Skin of body (tissue), 2 donors: Measurements from ENCODE around the gene C4orf50. TPM values are rescaled to one million over a fixed set of nuclear protein-coding genes. Genes with fewer than 3 reads are reported as not detected.

Experiments
- DNase-seq: peaks from one replicate; lab custom pipeline; 2025; lab: John Stamatoyannopoulos, UW
- total RNA-seq: library from RNA; depleted of rRNA; stranded (reverse); fragments of >200 nt; gene quantifications from one replicate; pipeline ENCODE4 v1.2.3, GENCODE V29; 2014

The C4orf50 gene
- total RNA-seq, 1 donor from 2014 or later, result 0.10 TPM

- no peak for DNase-seq
Measured at GRCh38 chr4:5945936-5946335, 72.3 kb downstream of the C4orf50 start.

DNA sequence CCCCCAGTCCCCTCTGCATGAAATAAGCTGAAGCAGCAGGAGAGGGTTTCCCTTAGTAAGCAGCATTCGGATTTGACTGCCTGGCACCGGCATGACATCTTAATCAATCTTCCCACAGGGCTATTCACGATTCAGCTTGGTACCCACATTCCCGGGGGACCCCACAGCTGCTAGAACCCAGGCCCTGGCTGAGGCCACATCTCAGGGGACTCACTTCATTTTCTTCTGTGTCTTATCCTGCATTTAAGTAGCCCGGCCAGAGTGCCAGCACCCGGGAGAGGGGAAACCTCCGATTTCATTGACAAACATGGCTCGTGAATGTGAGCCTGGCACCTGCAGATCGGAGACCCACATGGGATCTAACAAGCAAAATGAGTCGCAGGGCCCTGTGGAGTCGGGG is 73.1 kb downstream of the C4orf50 start:
- DNase-seq, result no peak

DNA sequence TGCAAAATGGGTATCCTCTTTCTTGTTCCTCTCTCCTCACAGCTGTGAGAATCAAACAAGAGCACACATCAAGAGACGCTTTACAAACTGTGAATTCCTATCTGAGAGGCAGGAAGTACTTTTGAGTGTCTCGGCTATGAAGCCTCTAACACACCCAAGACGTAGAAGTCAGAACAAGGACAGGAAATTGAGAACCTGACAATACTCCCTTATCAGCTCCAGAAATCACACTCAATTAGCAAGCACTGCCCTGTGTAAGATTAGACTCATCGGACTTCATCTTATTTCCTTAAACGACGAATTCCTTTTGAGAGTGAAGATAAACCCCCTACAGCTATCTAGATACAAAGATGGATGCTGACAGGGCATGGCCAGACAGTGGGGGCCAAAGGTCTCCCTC is 74.7 kb downstream of the C4orf50 start:
- no peak for DNase-seq

- no peak for DNase-seq
Measured at GRCh38 chr4:5942947-5943346, 75.3 kb downstream of the C4orf50 start.

GRCh38 chr4:5941601-5942000 is 76.6 kb downstream of the C4orf50 start:
- DNase-seq, result no peak

DNA sequence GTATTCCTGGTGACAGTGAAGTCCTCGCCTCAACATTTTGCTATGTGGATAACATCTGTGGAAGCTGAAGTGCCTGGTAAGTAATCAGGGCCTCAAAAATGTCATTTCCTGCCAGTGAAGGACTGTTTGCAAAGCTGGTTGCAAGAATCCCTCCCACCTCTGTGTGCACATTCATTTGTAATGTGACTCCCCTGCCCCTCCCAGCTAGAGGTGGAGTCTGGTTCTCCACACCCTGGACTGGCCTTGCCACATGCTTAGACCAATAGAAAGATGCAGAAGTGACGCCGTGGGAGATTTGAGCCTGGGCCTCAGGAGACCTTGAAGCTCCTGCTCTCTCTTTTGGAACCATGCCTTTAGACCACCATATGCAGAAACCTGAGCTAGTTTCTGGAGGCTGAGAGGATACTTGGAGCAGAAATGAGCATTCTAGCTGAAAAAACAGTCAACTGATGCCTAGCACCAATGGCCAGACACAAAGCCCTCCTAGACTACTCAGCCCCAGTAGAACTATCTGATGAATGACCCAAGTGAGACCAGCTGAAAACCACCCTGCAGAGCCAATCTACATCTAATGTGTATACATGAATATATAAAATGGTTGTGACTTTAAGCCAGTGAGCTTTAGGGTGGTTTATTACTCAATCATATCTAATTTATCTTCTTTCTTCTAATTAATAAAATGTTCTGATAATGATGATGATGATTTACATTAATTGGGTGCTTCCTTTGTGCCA is 77.6 kb downstream of the C4orf50 start:
- no peak for DNase-seq

GRCh38 chr4:5933996-5934831 is 84.0 kb downstream of the C4orf50 start:
- DNase-seq, result no peak

- DNase-seq, result no peak
Measured at GRCh38 chr4:5933116-5933515, 85.1 kb downstream of the C4orf50 start.

DNA sequence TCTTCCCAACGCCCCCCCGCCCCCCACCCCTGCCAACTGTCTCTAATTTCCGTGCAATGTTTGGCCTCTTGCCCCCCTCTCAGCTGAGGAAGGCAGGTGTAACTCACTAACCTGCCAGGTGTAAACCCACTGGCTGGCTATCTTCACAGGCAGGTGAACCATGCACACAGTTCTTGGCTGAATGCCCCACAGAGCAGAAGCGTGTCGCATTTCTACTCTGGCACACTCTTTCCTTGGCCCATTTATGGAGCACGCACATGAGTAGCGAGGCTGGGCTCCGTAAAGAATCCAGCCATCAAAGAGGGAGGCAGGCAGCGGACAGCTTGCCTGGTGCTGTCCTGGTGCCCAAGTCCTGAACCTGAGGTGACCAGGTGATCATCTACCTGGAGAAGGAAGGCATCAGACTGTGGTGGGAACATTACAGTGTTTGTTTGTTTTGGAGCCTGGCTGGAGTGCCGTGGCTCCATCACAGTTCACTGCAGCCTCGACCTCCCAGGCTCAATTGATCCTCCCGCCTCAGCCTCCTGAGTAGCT is 86.1 kb downstream of the C4orf50 start:
- no peak for DNase-seq

DNA sequence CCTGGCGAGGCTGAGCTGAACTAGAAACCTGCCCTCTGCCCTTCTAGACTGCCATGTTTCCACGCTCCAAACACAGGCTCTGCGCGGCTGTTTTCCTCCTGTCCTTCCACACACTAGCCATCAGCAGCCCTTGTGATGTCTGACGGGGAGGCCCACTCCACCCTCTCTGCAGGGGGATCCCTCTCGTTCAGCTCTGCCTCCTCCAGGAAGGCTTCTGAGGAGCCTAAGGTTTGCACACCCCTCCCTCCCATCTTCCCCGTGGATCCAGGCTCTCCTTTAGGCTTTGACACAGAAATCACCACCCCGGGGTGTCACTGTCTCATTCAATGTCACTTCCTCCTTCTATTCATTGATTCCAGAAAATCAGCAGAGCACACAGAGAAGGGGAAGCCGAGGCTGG is 86.7 kb downstream of the C4orf50 start:
- no peak for DNase-seq

DNA sequence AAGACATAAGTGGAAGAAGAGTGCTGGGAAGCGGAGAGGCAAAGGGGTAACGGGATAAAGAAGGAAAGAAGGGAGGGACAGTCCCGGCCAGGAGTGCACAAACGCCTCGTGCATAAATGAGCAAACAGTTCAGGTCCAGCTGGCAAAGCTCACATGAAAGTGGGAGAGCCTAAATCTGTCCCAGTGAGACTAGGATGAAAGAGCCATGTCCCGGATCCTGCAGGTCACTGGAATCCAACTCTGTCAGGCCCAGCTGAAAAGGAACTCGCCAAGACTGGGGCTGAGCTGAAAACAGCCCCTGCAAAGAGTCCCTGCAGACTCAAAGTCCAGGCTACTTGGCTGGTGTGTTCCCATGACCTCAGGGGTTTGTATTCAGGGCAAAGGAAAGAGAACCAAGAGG is 87.4 kb downstream of the C4orf50 start:
- no peak for DNase-seq

DNA sequence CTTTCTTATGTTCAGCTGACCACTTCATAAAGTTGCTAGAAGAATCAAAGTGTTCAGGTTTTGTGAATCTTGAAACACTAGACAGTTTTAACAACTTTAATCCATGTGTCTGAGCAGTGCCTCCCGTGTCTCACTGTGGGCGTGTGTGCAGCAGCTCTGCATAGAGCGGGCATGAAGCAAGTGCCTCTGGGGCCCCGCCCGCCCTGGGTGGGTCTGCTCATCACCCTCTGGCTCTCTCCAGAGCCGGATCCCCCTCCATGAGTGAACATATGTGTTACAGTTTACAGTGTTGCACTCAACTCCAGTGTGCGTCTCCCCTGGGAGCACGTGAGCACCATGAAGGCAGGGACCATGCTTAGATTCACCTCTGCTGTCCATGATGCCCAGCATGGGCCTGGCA is 87.8 kb downstream of the C4orf50 start:
- DNase-seq, result no peak

DNA sequence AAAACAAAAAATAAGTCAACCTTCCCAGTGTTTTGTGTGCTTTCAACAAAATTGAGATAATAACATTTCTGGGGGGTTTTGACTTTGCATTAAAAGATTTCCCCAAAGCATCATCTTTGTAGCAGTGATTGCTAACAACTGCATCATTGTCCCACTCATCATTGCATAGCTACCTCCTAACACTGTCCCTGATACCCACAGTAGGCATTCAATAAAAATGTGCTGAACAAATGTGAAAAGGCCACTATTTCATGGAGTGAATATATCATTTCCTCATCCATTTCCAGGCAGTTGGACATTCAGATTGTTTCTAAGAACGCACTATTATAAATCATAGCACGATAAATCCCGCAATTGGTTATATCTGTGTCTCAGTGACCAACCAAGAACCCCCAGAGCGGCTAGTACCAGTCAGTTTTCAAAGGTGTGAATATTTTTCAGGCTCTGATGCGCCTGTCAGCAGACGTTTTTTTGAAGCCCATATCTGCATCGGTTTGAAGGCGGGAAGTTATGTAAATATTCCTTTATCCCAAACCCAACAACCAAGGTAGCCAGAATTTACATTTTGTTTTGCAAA is 89.3 kb downstream of the C4orf50 start:
- no peak for DNase-seq

- no peak for DNase-seq
Measured at GRCh38 chr4:5928274-5928673, 90.0 kb downstream of the C4orf50 start.

GRCh38 chr4:5927747-5928146 is 90.5 kb downstream of the C4orf50 start:
- no peak for DNase-seq

GRCh38 chr4:5927116-5927515 is 91.1 kb downstream of the C4orf50 start:
- no peak for DNase-seq

- DNase-seq, result no peak
Measured at GRCh38 chr4:5926598-5926997, 91.6 kb downstream of the C4orf50 start.

- DNase-seq, result no peak
Measured at GRCh38 chr4:5925419-5926200, 92.6 kb downstream of the C4orf50 start.

GRCh38 chr4:5924461-5925125 is 93.6 kb downstream of the C4orf50 start:
- DNase-seq, result no peak

DNA sequence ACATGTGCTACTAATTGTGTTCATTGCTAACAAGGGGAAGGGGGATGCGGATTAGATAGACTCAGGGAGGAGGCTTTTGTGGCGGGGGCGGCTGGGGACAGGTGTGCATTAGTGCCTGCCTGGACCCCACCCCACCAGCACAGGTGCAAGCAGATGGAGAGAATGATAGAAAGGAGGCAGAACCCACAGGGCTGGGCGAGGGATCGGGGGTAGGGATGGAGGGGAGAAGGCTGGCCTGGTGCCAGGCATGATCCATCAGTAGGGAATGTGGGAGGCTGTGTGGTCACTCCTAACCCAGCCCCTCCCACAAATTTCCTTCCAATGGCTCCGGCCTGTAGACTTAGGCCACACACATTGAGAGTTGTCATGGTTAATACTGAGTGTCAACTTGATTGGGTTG is 94.9 kb downstream of the C4orf50 start:
- no peak for DNase-seq

DNA sequence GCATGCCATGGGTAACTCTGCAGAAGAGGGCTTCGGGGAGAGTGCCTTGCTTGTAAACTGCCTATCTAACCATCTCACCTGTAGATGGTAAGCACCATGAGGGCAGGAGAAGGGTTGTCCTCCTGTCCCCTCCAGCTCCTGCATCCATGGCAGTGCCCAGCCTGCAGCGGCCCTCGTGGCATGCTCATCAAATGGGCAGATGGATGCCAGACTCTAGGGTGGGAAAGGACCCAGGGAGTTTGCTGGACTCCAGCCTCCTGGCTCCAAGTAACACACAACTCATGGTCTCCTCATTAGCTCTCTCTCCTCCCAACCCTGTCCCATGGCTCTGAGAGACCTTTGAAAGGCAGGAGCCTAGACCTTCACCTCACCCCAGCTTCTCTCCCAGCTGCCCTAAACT is 95.7 kb downstream of the C4orf50 start:
- DNase-seq, result no peak
